ENCODE results near the gene CLEC16A. TPM values are rescaled to one million over a fixed set of nuclear protein-coding genes. Genes with fewer than 3 reads are reported as not detected.

The CLEC16A gene
- total RNA-seq, 4 donors from 2014 or later = 38.2 to 153 (median 92.7) TPM

DNA sequence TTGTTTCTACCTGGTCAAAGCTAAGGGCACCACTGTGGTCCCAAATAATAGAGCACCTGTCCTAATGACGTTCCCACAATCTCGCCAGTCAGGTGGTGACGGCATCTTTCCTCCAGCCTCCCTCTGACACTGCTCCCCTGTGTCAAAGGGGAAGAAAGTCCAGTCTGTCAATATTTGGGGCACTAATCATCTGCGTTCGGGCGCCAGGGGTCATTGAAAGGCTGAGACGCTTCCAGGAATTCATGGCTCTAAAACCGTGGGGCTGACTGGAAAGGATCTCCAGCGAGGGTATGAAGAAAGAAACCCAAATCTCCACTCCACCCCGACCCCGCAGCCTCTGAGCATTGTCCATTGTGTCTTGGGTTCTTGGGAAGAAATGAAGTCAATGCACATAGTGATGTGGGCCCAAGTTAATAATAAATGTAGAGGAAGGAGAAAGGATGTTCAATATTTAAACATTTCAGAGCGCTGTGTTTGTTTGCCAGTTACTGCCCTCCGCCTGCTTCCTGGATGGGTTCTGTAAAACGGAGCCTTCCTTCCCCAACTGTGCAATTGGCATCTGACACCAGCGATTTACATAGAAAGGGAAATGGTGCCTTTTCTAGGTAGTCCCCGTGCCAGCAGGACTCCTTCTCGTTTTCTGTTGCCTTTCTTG lies 208.4 kb downstream of the CLEC16A start:
- 84% methylated on average over 12 to 17 of the region's 17 CpGs for WGBS, 2 donors (ENCODE audit: low coverage in 1 of 2)
- no peak overlapping the region for H3K4me3 ChIP-seq
- intact Hi-C loops (cut with DNase I; ENCODE audit: low total_unique reads) (no loop called here), in situ Hi-C loops (cut with MboI; ENCODE audit: low pct_ligation_motif_present in 1 of 4, low pct_unique_long_range_greater_than_20kb in 1 of 4, low sequenced_read_pairs in 3 of 4) (no loop called here)
- no peak for DNase-seq
- TF ChIP-seq POLR2AphosphoS5 (IDR thresholded peaks at IDR 0.05) = no peak
- TF ChIP-seq EP300 (IDR thresholded peaks at IDR 0.05; ENCODE audit: low read depth) = no peak
- no peak for TF ChIP-seq POLR2A (IDR thresholded peaks at IDR 0.05)
- TF ChIP-seq, protein P1, sequence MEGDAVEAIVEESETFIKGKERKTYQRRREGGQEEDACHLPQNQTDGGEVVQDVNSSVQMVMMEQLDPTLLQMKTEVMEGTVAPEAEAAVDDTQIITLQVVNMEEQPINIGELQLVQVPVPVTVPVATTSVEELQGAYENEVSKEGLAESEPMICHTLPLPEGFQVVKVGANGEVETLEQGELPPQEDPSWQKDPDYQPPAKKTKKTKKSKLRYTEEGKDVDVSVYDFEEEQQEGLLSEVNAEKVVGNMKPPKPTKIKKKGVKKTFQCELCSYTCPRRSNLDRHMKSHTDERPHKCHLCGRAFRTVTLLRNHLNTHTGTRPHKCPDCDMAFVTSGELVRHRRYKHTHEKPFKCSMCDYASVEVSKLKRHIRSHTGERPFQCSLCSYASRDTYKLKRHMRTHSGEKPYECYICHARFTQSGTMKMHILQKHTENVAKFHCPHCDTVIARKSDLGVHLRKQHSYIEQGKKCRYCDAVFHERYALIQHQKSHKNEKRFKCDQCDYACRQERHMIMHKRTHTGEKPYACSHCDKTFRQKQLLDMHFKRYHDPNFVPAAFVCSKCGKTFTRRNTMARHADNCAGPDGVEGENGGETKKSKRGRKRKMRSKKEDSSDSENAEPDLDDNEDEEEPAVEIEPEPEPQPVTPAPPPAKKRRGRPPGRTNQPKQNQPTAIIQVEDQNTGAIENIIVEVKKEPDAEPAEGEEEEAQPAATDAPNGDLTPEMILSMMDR (IDR thresholded peaks at IDR 0.05) = no peak
- no peaks in the 10 kb centered on the region for H3K4me1 ChIP-seq
- no peaks in the 10 kb centered on the region for H3K36me3 ChIP-seq
- H3K9me3 ChIP-seq = no peaks in the 10 kb centered on the region
- H3K27me3 ChIP-seq = no peaks in the 10 kb centered on the region
- H3K27ac ChIP-seq = no peak overlapping the region

DNA sequence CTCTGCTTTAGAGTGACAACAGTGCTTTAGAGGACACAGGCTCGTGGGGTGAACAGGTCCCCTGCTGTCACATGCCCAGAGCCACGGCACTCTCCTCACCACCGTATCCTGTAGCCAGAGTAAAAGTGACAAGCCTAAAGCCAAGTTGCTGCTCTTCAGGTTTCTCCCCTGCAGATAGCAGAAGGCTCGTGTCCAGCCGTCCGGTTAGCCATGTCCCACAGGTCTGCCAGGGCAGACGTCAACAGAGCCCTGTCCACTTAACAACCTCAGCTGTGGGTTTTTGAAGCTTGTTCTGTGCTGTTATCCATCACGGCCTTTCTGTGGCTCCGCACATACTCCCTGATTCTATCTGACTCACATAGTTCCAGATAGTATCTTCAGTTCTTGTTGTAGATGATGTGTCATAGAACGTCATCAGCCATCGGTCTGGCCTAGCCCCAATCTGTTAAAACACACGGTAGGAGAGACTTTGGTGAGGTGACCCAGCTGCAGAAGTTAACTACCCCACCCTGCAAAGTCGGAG lies 211.0 kb downstream of the CLEC16A start:
- in situ Hi-C loops (cut with MboI; ENCODE audit: low pct_ligation_motif_present in 1 of 4, low pct_unique_long_range_greater_than_20kb in 1 of 4, low sequenced_read_pairs in 3 of 4) = no loop called here
- DNase-seq = no peak

DNA sequence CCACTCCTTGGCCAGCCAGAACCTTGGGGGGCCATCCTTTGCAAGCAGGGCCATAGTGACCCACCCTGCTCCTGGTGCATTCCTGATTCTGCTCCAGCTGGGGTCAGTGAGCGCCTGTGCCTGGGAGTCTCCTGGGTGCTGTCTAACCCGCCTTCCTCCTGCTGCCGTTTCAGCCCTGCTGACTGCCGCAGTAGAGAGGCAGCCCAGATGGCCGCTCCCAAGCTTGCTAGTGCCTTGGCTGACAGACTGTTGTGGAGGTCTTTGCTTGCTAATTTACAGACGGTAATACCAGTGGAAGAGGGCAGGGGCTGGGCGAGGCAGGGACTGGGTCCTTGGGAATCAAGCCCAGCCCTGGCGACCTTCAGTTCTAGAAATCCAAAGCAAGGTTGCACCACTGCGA lies 212.0 kb downstream of the CLEC16A start:
- Histone ChIP-seq H3K27ac (no peak overlapping the region), H3K36me3 (no peaks in the 10 kb centered on the region), H3K9me3 (no peaks in the 10 kb centered on the region), H3K4me1 (peaks cover 0 to 3% (median 0%) of the 10 kb centered on the region in 4 donors), H3K4me3 (no peak overlapping the region), H3K27me3 (no peaks in the 10 kb centered on the region)
- TF ChIP-seq, protein P1 (IDR thresholded peaks at IDR 0.05) = no peak
- TF ChIP-seq POLR2AphosphoS5 (IDR thresholded peaks at IDR 0.05) = no peak
- TF ChIP-seq EP300 (IDR thresholded peaks at IDR 0.05; ENCODE audit: low read depth) = no peak
- TF ChIP-seq POLR2A (IDR thresholded peaks at IDR 0.05) = no peak
- no peak for DNase-seq
- intact Hi-C loops (cut with DNase I; ENCODE audit: low total_unique reads) = no loop called here
- 95% methylated on average over 9 of the region's 9 CpGs; no CpG with 5 or more reads in 1 of the 2 donors for WGBS, 2 donors (ENCODE audit: low coverage in 1 of 2)
- in situ Hi-C loops (cut with MboI; ENCODE audit: low pct_ligation_motif_present in 1 of 4, low pct_unique_long_range_greater_than_20kb in 1 of 4, low sequenced_read_pairs in 3 of 4) = no loop called here

More for the DNA sequence above, 211.0 kb downstream of the CLEC16A start:
- TF ChIP-seq EP300 (IDR thresholded peaks at IDR 0.05; ENCODE audit: low read depth) (no peak), POLR2A (IDR thresholded peaks at IDR 0.05) (no peak), POLR2AphosphoS5 (IDR thresholded peaks at IDR 0.05) (no peak)
- TF ChIP-seq, protein P1 (IDR thresholded peaks at IDR 0.05) = no peak
- WGBS, 2 donors (ENCODE audit: low coverage in 1 of 2) = 80 to 86% methylated on average over 1 to 13 of the region's 13 CpGs
- Histone ChIP-seq H3K4me1 (no peaks in the 10 kb centered on the region), H3K9me3 (no peaks in the 10 kb centered on the region), H3K36me3 (no peaks in the 10 kb centered on the region), H3K27ac (no peak overlapping the region), H3K4me3 (no peak overlapping the region), H3K27me3 (no peaks in the 10 kb centered on the region)
- intact Hi-C loops (cut with DNase I; ENCODE audit: low total_unique reads) = no loop called here

DNA sequence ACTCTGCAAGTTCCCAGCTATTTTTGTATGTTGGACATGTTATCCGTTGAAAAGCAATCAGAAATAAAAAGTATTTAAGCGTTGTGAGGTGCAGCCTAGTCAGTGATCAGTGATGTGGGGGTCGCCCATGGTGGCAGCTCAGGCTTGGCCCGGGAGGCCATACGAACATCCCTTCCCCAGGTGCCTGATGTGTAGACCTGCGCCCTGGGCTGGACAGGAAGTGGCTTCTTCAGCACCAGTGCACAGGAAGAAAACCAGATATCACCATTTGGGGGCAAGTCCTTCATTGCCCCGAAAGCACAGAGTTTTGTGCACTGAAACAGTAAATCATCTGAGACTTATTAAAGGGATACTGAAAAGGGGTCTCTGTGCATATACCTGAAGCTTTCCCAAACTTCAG lies 212.8 kb downstream of the CLEC16A start:
- H3K27ac ChIP-seq = no peak overlapping the region
- no peak for DNase-seq
- H3K36me3 ChIP-seq = no peaks in the 10 kb centered on the region
- TF ChIP-seq POLR2AphosphoS5 (IDR thresholded peaks at IDR 0.05) (no peak), EP300 (IDR thresholded peaks at IDR 0.05; ENCODE audit: low read depth) (no peak), POLR2A (IDR thresholded peaks at IDR 0.05) (no peak)
- TF ChIP-seq, protein P1 (IDR thresholded peaks at IDR 0.05) = no peak
- H3K27me3 ChIP-seq = no peaks in the 10 kb centered on the region
- H3K4me3 ChIP-seq = no peak overlapping the region
- no peaks in the 10 kb centered on the region for H3K9me3 ChIP-seq
- intact Hi-C loops (cut with DNase I; ENCODE audit: low total_unique reads) = no loop called here
- 77 to 95% methylated on average over 5 to 7 of the region's 7 CpGs for WGBS, 2 donors (ENCODE audit: low coverage in 1 of 2)
- H3K4me1 ChIP-seq = peaks cover 0 to 11% (median 2%) of the 10 kb centered on the region in 4 donors
- in situ Hi-C loops (cut with MboI; ENCODE audit: low pct_ligation_motif_present in 1 of 4, low pct_unique_long_range_greater_than_20kb in 1 of 4, low sequenced_read_pairs in 3 of 4) = no loop called here

All from transverse colon (tissue), 4 donors.